Endothelial cell of umbilical vein (primary cell): ENCODE data around the gene KRT33A. TPM values are rescaled to one million over a fixed set of nuclear protein-coding genes. Genes with fewer than 3 reads are reported as not detected.

Source experiments
- BruUV-seq: library from RNA; stranded (reverse); fragments of 400-500 nt; replicated peaks from 2 replicates; lab custom pipeline; 2021; lab: Mats Ljungman, UMichigan
- CTCF ChIA-PET: fragments of 300-600, 350-600 bp; sonication (Branson Sonifier 250); formaldehyde crosslinking; loops from one replicate; lab custom pipeline; 2021; ENCODE audit warnings: antibody characterized with exemption, inconsistent platforms; lab: Charles Lee
- POLR2A ChIA-PET: fragments of 300-600, 350-600 bp; sonication (Branson Sonifier 250); formaldehyde crosslinking; loops from one replicate; lab custom pipeline; 2021; ENCODE audit warnings: antibody characterized with exemption, inconsistent platforms; lab: Charles Lee
- DNase-seq: peaks from one replicate; pipeline ENCODE4 v3.0.0-alpha.2; 2011; ENCODE audit warnings: low read depth, low spot score
- FAIRE-seq: peaks from 2 replicates; lab custom pipeline; 2011; peaks lifted over from hg19 to GRCh38; lab: Jason Lieb, UNC
- H2AFZ ChIP-seq: 2 replicates; pipeline ENCODE4 v1.6.0; 2012; ENCODE audit warnings: low read depth, low read length, control low read depth, inconsistent platforms
- H3K27ac ChIP-seq: 2 replicates; pipeline ENCODE4 v1.5.1; 2011; ENCODE audit warnings: low read depth, mild to moderate bottlenecking, control low read depth, low read length, moderate library complexity; ENCODE audit not compliant: insufficient read depth
- H3K27me3 ChIP-seq, 2 experiments: 2 replicates each; pipeline versions ENCODE4 v1.6.0 to v1.6.1; 2011; ENCODE audit warnings: low read length in 2 of 2, mixed read lengths in 1 of 2; ENCODE audit not compliant: control insufficient read depth in 2 of 2, insufficient read depth in 2 of 2
- H3K36me3 ChIP-seq, 2 experiments: 2 replicates in 1 of 2; 3 replicates in 1 of 2; pipeline ENCODE4 v1.5.1; 2011; ENCODE audit warnings: low read length in 2 of 2, mild to moderate bottlenecking in 1 of 2, moderate library complexity in 1 of 2; ENCODE audit not compliant: control insufficient read depth in 2 of 2, insufficient read depth in 2 of 2; ENCODE audit errors: extremely low read depth in 1 of 2
- H3K4me1 ChIP-seq: 3 replicates; pipeline ENCODE4 v1.5.1; 2011; ENCODE audit warnings: mild to moderate bottlenecking, low read length; ENCODE audit not compliant: control insufficient read depth, insufficient read depth; ENCODE audit errors: extremely low read depth
- H3K4me2 ChIP-seq: 2 replicates; pipeline ENCODE4 v1.6.1; 2011; ENCODE audit warnings: low read length, control low read depth, mixed read lengths; ENCODE audit not compliant: insufficient read depth
- H3K4me3 ChIP-seq, 3 experiments: fragments of 200-600 bp in 1 of 3; sonication (generic), shearing (Covaris generic) in 1 of 3; replicated peaks in 1 of 3; 2 replicates each; pipeline ENCODE4 v1.5.1; 2011 to 2016; ENCODE audit warnings: control low read depth in 3 of 3, low read length in 3 of 3, mild to moderate bottlenecking in 2 of 3, inconsistent platforms in 1 of 3, low read depth in 1 of 3, moderate library complexity in 1 of 3; ENCODE audit not compliant: insufficient read depth in 1 of 3
- H3K79me2 ChIP-seq: 2 replicates; pipeline ENCODE4 v1.6.0; 2012; ENCODE audit warnings: low read length, inconsistent platforms; ENCODE audit not compliant: control insufficient read depth, insufficient read depth
- H3K9ac ChIP-seq: replicated peaks from 2 replicates; pipeline ENCODE3; 2011; ENCODE audit warnings: low read length, control low read depth; ENCODE audit not compliant: insufficient read depth; ENCODE audit errors: extremely low read depth
- H3K9me1 ChIP-seq: replicated peaks from 3 replicates; pipeline ENCODE4 v1.6.0; 2011; ENCODE audit warnings: mild to moderate bottlenecking, low read length; ENCODE audit not compliant: control insufficient read depth, insufficient read depth; ENCODE audit errors: extremely low read depth
- H3K9me3 ChIP-seq: replicated peaks from 2 replicates; pipeline ENCODE4 v1.5.1; 2012; ENCODE audit warnings: low read length, inconsistent platforms; ENCODE audit not compliant: control insufficient read depth, insufficient read depth
- H4K20me1 ChIP-seq: replicated peaks from 2 replicates; pipeline ENCODE3; 2011; ENCODE audit warnings: mild to moderate bottlenecking, low read length; ENCODE audit not compliant: control insufficient read depth, insufficient read depth; ENCODE audit errors: extremely low read depth
- CTCF ChIP-seq, 2 donors: IDR thresholded peaks; 1 replicate in 1 of 2; 2 replicates in 1 of 2; pipeline ENCODE4 v1.5.1; 2011; ENCODE audit warnings: low read length in 2 of 2, mild to moderate bottlenecking in 2 of 2, moderate library complexity in 2 of 2, control low read depth in 1 of 2, inconsistent platforms in 1 of 2, low read depth in 1 of 2; ENCODE audit not compliant: insufficient read depth in 1 of 2; ENCODE audit errors: extremely low read depth in 1 of 2
- EZH2 ChIP-seq: IDR thresholded peaks from 2 replicates; pipeline ENCODE4 v1.6.1; 2012; ENCODE audit warnings: borderline replicate concordance, low read depth, mild to moderate bottlenecking, moderate library complexity, low read length, inconsistent platforms; ENCODE audit not compliant: severe bottlenecking
- FOS ChIP-seq: IDR thresholded peaks from 2 replicates; pipeline ENCODE4 v1.6.1; 2011; ENCODE audit warnings: mild to moderate bottlenecking, low read length, moderate library complexity, borderline replicate concordance; ENCODE audit not compliant: insufficient read depth
- GATA2 ChIP-seq: IDR thresholded peaks from 2 replicates; pipeline ENCODE4 v1.7.0; 2011; ENCODE audit warnings: low read depth, mild to moderate bottlenecking, moderate library complexity, mixed read lengths, low read length; ENCODE audit not compliant: insufficient read length, insufficient read depth
- JUN ChIP-seq: IDR thresholded peaks from 2 replicates; pipeline ENCODE4 v1.6.1; 2011; ENCODE audit warnings: borderline replicate concordance, low read depth; ENCODE audit not compliant: insufficient read length, insufficient read depth
- MAX ChIP-seq: IDR thresholded peaks from 2 replicates; pipeline ENCODE4 v1.6.1; 2011; ENCODE audit not compliant: insufficient read depth, insufficient read length
- MYC ChIP-seq: IDR thresholded peaks from one replicate; pipeline ENCODE4 v1.6.1; 2011; ENCODE audit warnings: mild to moderate bottlenecking, low read depth, low read length
- POLR2A ChIP-seq: IDR thresholded peaks from 2 replicates; pipeline ENCODE4 v1.6.1; 2012; ENCODE audit warnings: low read depth, mild to moderate bottlenecking, control low read depth, low read length
- POLR2AphosphoS5 ChIP-seq: IDR thresholded peaks from 2 replicates; pipeline ENCODE4 v1.6.1; 2012; ENCODE audit warnings: low read depth, mild to moderate bottlenecking, control low read depth, low read length, moderate library complexity; ENCODE audit not compliant: insufficient read depth
- dilution Hi-C: fragments of 300-500 bp; cut with MboI; formaldehyde crosslinking; loops from one replicate; pipeline ENCODE4 v1.15.0; 2019; ENCODE audit warnings: low sequenced_read_pairs; ENCODE audit not compliant: extremely low pct_ligation_motif_present
- intact Hi-C: fragments of 100-400 bp; cut with micrococcal nuclease; formaldehyde crosslinking; loops from one replicate; pipeline ENCODE4 v1.10.0; 2022
- polyA plus RNA-seq, 4 experiments: library from polyadenylated mRNA; depleted of rRNA in 3 of 4; stranded (reverse) in 3 of 4; unstranded in 1 of 4; fragments of >200 nt; gene quantifications; 2 replicates each; pipeline versions ENCODE4 v1.2.1 to v1.2.3, GENCODE V29; 2011 to 2012; ENCODE audit warnings: missing spikeins in 1 of 4
- total RNA-seq: library from RNA; stranded (reverse); gene quantifications from 2 replicates; pipeline ENCODE4 v1.2.3, GENCODE V29; 2021

Gene KRT33A
- total and polyA plus RNA-seq, 2 donors (not counting 3 experiments of a cell fraction or from before 2014, with no cell fraction given), result not detected

- POLR2A ChIA-PET, result no interaction called here
- no peak overlapping the region for H3K9ac ChIP-seq
- CTCF ChIA-PET, result interaction anchor here (0.8 to 1.5 kb wide), 2 partner anchors 10 to 12 kb away, joined by 3 to 4 read pairs; no protein-coding TSS in a partner anchor
- H3K4me2 ChIP-seq, result no peak overlapping the region
- intact Hi-C loops (no loop called here), dilution Hi-C loops (no loop called here)
- H4K20me1 ChIP-seq, result no peaks in the 10 kb centered on the region
- H3K9me3 ChIP-seq, result no peaks in the 10 kb centered on the region
- FAIRE-seq, result no peak
- no peaks in the 10 kb centered on the region for H3K36me3 ChIP-seq
- no peaks in the 10 kb centered on the region for H3K79me2 ChIP-seq
- TF ChIP-seq JUN (no peak), CTCF (IDR thresholded peaks at IDR 0.05; ENCODE audit: extremely low read depth in 1 of 2, insufficient read depth in 1 of 2, low read depth in 1 of 2, low read length in 2 of 2) (no peak), POLR2AphosphoS5 (no peak), MAX (no peak), MYC (no peak), FOS (no peak), GATA2 (no peak), EZH2 (no peak), POLR2A (no peak)
- no TSS peak for BruUV-seq
- no peak for DNase-seq
- H3K27me3 ChIP-seq, result no peaks in the 10 kb centered on the region
- H3K4me1 ChIP-seq, result no peaks in the 10 kb centered on the region
- no peak overlapping the region for H3K4me3 ChIP-seq
- no peak overlapping the region for H2AFZ ChIP-seq
- H3K9me1 ChIP-seq, result no peaks in the 10 kb centered on the region
- no peak overlapping the region for H3K27ac ChIP-seq
These were observed 9.4 kb downstream of the KRT33A start for GRCh38 chr17:41340934-41341861.
